IMR-90 (cell line): Measurements from ENCODE around the gene RRP8. TPM values are rescaled to one million over a fixed set of nuclear protein-coding genes. Genes with fewer than 3 reads are reported as not detected.

Source experiments
- ATAC-seq: fragments of 200-7000 bp; cut with Tn5 transposase; 2 replicates; pipeline ENCODE4 v1.9.1; 2020; ENCODE audit warnings: low read depth, mild to moderate bottlenecking, moderate library complexity
- BruUV-seq: library from RNA; stranded (reverse); fragments of 400-500 nt; replicated peaks from 2 replicates; lab custom pipeline; 2021; lab: Mats Ljungman, UMichigan
- CTCF ChIA-PET: fragments of 300-600 bp; formaldehyde crosslinking; extraction: SDS; loops from one replicate; lab custom pipeline; 2021; ENCODE audit warnings: antibody characterized with exemption; lab: Yijun Ruan, JAX
- POLR2A ChIA-PET: fragments of 300-600 bp; sonication (Branson Sonifier 250); formaldehyde crosslinking; loops from one replicate; lab custom pipeline; 2022; ENCODE audit warnings: antibody characterized with exemption; ENCODE audit not compliant: unreplicated experiment; lab: Charles Lee
- DNase-seq: peaks from one replicate; pipeline ENCODE4 v3.0.0; 2013
- H2AFZ ChIP-seq: replicated peaks from 2 replicates; pipeline ENCODE3; 2013; ENCODE audit warnings: low read length, mild to moderate bottlenecking; ENCODE audit not compliant: poor library complexity
- H2AK5ac ChIP-seq: 2 replicates; pipeline ENCODE4 v1.6.1; 2013; ENCODE audit warnings: low read depth, low read length, inconsistent platforms
- H2AK9ac ChIP-seq: replicated peaks from 2 replicates; pipeline ENCODE3; 2013; ENCODE audit warnings: mild to moderate bottlenecking, low read depth, low read length, moderate library complexity; ENCODE audit not compliant: poor library complexity
- H2BK120ac ChIP-seq: 2 replicates; pipeline ENCODE4 v1.6.1; 2013; ENCODE audit warnings: low read depth, low read length, inconsistent platforms
- H2BK15ac ChIP-seq: 3 replicates; pipeline ENCODE4 v1.6.1; 2013; ENCODE audit warnings: low read depth, low read length, inconsistent platforms
- H2BK20ac ChIP-seq: 2 replicates; pipeline ENCODE4 v1.6.1; 2013; ENCODE audit warnings: low read depth, mild to moderate bottlenecking, inconsistent platforms, low read length, moderate library complexity
- H2BK5ac ChIP-seq: 2 replicates; pipeline ENCODE4 v1.6.1; 2013; ENCODE audit warnings: mild to moderate bottlenecking, low read depth, low read length, inconsistent platforms; ENCODE audit not compliant: poor library complexity, severe bottlenecking
- H3K14ac ChIP-seq: replicated peaks from 2 replicates; pipeline ENCODE4 v1.6.1; 2013; ENCODE audit warnings: low read depth, low read length, inconsistent platforms
- H3K18ac ChIP-seq: 2 replicates; pipeline ENCODE4 v1.6.1; 2013; ENCODE audit warnings: low read depth, low read length, control low read depth
- H3K23ac ChIP-seq: 2 replicates; pipeline ENCODE4 v1.6.1; 2013; ENCODE audit warnings: low read depth, low read length, inconsistent platforms
- H3K27ac ChIP-seq: 2 replicates; pipeline ENCODE4 v1.5.1; 2013; ENCODE audit warnings: mild to moderate bottlenecking, control low read depth, low read length; ENCODE audit not compliant: insufficient read depth
- H3K27me3 ChIP-seq: 2 replicates; pipeline ENCODE4 v1.6.1; 2013; ENCODE audit warnings: low read length; ENCODE audit not compliant: control insufficient read depth, insufficient read depth
- H3K36me3 ChIP-seq: 2 replicates; pipeline ENCODE4 v1.6.1; 2013; ENCODE audit warnings: low read length, mixed read lengths; ENCODE audit not compliant: control insufficient read depth, insufficient read depth
- H3K4ac ChIP-seq: 2 replicates; pipeline ENCODE4 v1.6.1; 2013; ENCODE audit warnings: low read depth, low read length, inconsistent platforms
- H3K4me1 ChIP-seq: 2 replicates; pipeline ENCODE4 v1.6.1; 2013; ENCODE audit warnings: low read length, mixed read lengths; ENCODE audit not compliant: control insufficient read depth, insufficient read depth
- H3K4me2 ChIP-seq: 2 replicates; pipeline ENCODE4 v1.6.1; 2013; ENCODE audit warnings: low read depth, mild to moderate bottlenecking, control low read depth, low read length, moderate library complexity
- H3K4me3 ChIP-seq: 2 replicates; pipeline ENCODE4 v1.5.1; 2013; ENCODE audit warnings: low read depth, mild to moderate bottlenecking, control low read depth, low read length, moderate library complexity; ENCODE audit not compliant: insufficient read depth
- H3K56ac ChIP-seq: 2 replicates; pipeline ENCODE4 v1.6.1; 2013; ENCODE audit warnings: low read length, inconsistent platforms; ENCODE audit not compliant: insufficient read depth; ENCODE audit errors: extremely low read depth
- H3K79me1 ChIP-seq, 2 experiments: 2 replicates each; pipeline ENCODE4 v1.6.1; 2013; ENCODE audit warnings: low read length in 2 of 2, inconsistent platforms in 1 of 2, low read depth in 1 of 2
- H3K9ac ChIP-seq: 2 replicates; pipeline ENCODE4 v1.6.1; 2013; ENCODE audit warnings: low read depth, low read length, control low read depth
- H3K9me1 ChIP-seq: 2 replicates; pipeline ENCODE4 v1.6.1; 2013; ENCODE audit warnings: low read length, inconsistent platforms; ENCODE audit not compliant: insufficient read depth
- H3K9me3 ChIP-seq: 2 replicates; pipeline ENCODE4 v1.6.1; 2013; ENCODE audit warnings: low read length; ENCODE audit not compliant: control insufficient read depth, insufficient read depth
- H4K20me1 ChIP-seq: 2 replicates; pipeline ENCODE4 v1.6.1; 2013; ENCODE audit warnings: low read length, inconsistent platforms; ENCODE audit not compliant: insufficient read depth
- H4K5ac ChIP-seq: 2 replicates; pipeline ENCODE4 v1.6.1; 2013; ENCODE audit warnings: mild to moderate bottlenecking, low read depth, low read length, control low read depth
- H4K8ac ChIP-seq, 2 experiments: 2 replicates each; pipeline ENCODE4 v1.6.1; 2013; ENCODE audit warnings: low read depth in 2 of 2, low read length in 2 of 2, control low read depth in 1 of 2, inconsistent platforms in 1 of 2
- H4K91ac ChIP-seq: 2 replicates; pipeline ENCODE4 v1.6.1; 2013; ENCODE audit warnings: low read depth, low read length, inconsistent platforms; ENCODE audit not compliant: insufficient read depth
- WGBS, 2 experiments: methylation state at CpG; one replicate each; pipeline versions ENCODE4 v1.1.5 to v1.1.7; 2013; ENCODE audit warnings: missing lambda C conversion rate in 2 of 2; ENCODE audit not compliant: insufficient read length in 1 of 2; ENCODE audit errors: extremely low coverage in 2 of 2; 5-methylcytosine and 5-hydroxymethylcytosine counted together
- dilution Hi-C: fragments of 300-500 bp; cut with HindIII; formaldehyde crosslinking; loops from one replicate; pipeline ENCODE4 v1.14.3; 2018; ENCODE audit warnings: low sequenced_read_pairs; ENCODE audit not compliant: unreplicated experiment
- in situ Hi-C: fragments of 300-500 bp; cut with MboI; formaldehyde crosslinking; loops from 3 replicates; pipeline ENCODE4 v1.14.3; 2019; ENCODE audit warnings: low sequenced_read_pairs, inconsistent platforms, mixed read lengths
- intact Hi-C: fragments of 100-400 bp; cut with micrococcal nuclease; formaldehyde crosslinking; loops from 2 replicates; pipeline ENCODE4 v1.10.0; 2022
- polyA plus RNA-seq, 3 experiments: library from polyadenylated mRNA; depleted of rRNA; stranded (reverse); fragments of >200 nt; gene quantifications; 2 replicates each; pipeline ENCODE4 v1.2.3, GENCODE V29; 2012; ENCODE audit warnings: low replicate concordance in 1 of 3
- total RNA-seq: library from RNA; depleted of rRNA; stranded (reverse); fragments of >200 nt; gene quantifications from 2 replicates; pipeline ENCODE4 v1.2.3, GENCODE V29; 2012
- TF ChIP-seq, protein P1 (sequence below): fragments of 150-350 bp; IDR thresholded peaks from 2 replicates; pipeline ENCODE4 v1.6.1; 2016; ENCODE audit warnings: low read depth, mild to moderate bottlenecking, low read length, moderate library complexity, borderline replicate concordance
- TF ChIP-seq, protein P2 (sequence below): conservative IDR thresholded peaks from 2 replicates; pipeline ENCODE4 v1.5.1; 2012; ENCODE audit warnings: mild to moderate bottlenecking, low read depth, low read length, improper control_type of control experiment

Gene RRP8
- total and polyA plus RNA-seq, 2 of the 4 experiments (the other 2 are of a cell fraction), result 10.8 to 11.5 TPM

GRCh38 chr11:6565325-6565724 is 38.1 kb downstream of the RRP8 start:
- BruUV-seq, result no TSS peak
- H3K27ac ChIP-seq, result no peak overlapping the region
- DNase-seq, result no peak
- H3K4me1 ChIP-seq, result peaks cover 5% of the 10 kb centered on the region; the same call in 1 of the 2 replicates
- no peak overlapping the region for H4K91ac ChIP-seq
- H2BK15ac ChIP-seq, result no peak overlapping the region
- H2BK20ac ChIP-seq, result no peak overlapping the region
- no peaks in the 10 kb centered on the region for H3K36me3 ChIP-seq
- no peak overlapping the region for H4K5ac ChIP-seq
- no peak for ATAC-seq
- no peaks in the 10 kb centered on the region for H3K9me3 ChIP-seq
- H3K4me3 ChIP-seq, result no peak overlapping the region
- no peaks in the 10 kb centered on the region for H3K27me3 ChIP-seq
- H3K4ac ChIP-seq, result no peak overlapping the region
- no peaks in the 10 kb centered on the region for H4K20me1 ChIP-seq
- H3K79me1 ChIP-seq, result no peaks in the 10 kb centered on the region; a peak in 1 of 4 replicates
- no peak overlapping the region for H3K18ac ChIP-seq
- no peak overlapping the region for H2AFZ ChIP-seq
- no peak overlapping the region for H2BK5ac ChIP-seq
- H3K14ac ChIP-seq, result no peak overlapping the region
- no peak overlapping the region for H4K8ac ChIP-seq
- H3K9me1 ChIP-seq, result peaks cover 11% of the 10 kb centered on the region
- ChIA-PET POLR2A (no interaction called here), CTCF (no interaction called here)
- intact Hi-C loops (no loop called here), dilution Hi-C loops (no loop called here), in situ Hi-C loops (no loop called here)
- WGBS, 2 experiments, result no CpG with 5 or more reads among the region's 2 CpGs
- no peak overlapping the region for H3K56ac ChIP-seq
- TF ChIP-seq, protein P1, sequence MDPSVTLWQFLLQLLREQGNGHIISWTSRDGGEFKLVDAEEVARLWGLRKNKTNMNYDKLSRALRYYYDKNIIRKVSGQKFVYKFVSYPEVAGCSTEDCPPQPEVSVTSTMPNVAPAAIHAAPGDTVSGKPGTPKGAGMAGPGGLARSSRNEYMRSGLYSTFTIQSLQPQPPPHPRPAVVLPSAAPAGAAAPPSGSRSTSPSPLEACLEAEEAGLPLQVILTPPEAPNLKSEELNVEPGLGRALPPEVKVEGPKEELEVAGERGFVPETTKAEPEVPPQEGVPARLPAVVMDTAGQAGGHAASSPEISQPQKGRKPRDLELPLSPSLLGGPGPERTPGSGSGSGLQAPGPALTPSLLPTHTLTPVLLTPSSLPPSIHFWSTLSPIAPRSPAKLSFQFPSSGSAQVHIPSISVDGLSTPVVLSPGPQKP, result no peak
- TF ChIP-seq, protein P2, sequence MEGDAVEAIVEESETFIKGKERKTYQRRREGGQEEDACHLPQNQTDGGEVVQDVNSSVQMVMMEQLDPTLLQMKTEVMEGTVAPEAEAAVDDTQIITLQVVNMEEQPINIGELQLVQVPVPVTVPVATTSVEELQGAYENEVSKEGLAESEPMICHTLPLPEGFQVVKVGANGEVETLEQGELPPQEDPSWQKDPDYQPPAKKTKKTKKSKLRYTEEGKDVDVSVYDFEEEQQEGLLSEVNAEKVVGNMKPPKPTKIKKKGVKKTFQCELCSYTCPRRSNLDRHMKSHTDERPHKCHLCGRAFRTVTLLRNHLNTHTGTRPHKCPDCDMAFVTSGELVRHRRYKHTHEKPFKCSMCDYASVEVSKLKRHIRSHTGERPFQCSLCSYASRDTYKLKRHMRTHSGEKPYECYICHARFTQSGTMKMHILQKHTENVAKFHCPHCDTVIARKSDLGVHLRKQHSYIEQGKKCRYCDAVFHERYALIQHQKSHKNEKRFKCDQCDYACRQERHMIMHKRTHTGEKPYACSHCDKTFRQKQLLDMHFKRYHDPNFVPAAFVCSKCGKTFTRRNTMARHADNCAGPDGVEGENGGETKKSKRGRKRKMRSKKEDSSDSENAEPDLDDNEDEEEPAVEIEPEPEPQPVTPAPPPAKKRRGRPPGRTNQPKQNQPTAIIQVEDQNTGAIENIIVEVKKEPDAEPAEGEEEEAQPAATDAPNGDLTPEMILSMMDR, result no peak
- no peak overlapping the region for H3K4me2 ChIP-seq
- no peak overlapping the region for H2BK120ac ChIP-seq
- H2AK5ac ChIP-seq, result no peak overlapping the region
- H3K23ac ChIP-seq, result no peak overlapping the region
- H2AK9ac ChIP-seq, result no peak overlapping the region
- H3K9ac ChIP-seq, result no peak overlapping the region
